HG03066 (cell line): Measurements from ENCODE around the gene LRRC10.
"Not testable (repeated sequence)": the region's sequence is repeated elsewhere in the genome, so short reads cannot be mapped to it uniquely, and the experiment has no call there.

Source experiments
- ATAC-seq: cut with Tn5 transposase; IDR thresholded peaks from one replicate; pipeline ENCODE4 v1.9.1; 2021; ENCODE audit warnings: low read depth; ENCODE audit not compliant: unreplicated experiment

LRRC10 gene

GRCh38 chr12:69620077-69620476 is 9.4 kb upstream of the LRRC10 start:
- no peak for ATAC-seq

DNA sequence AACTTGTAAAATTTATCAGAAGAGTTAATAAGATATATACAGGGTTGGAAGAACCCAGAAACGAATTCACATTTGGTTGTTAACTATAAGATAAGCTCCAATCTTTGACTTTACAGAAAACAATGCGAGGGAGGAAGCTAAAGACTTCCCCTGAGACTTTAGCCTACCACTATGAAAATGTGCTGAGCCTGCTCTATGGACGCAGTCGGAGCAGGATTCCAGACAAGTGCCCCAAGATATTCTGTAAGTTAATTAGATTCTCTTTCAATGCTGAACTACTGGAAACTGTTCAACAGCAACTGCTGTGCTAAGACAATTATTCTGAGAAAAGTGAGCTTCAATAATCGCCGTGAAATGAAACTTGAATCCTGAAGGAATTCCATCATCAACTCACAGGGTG is 8.3 kb upstream of the LRRC10 start:
- no peak for ATAC-seq

DNA sequence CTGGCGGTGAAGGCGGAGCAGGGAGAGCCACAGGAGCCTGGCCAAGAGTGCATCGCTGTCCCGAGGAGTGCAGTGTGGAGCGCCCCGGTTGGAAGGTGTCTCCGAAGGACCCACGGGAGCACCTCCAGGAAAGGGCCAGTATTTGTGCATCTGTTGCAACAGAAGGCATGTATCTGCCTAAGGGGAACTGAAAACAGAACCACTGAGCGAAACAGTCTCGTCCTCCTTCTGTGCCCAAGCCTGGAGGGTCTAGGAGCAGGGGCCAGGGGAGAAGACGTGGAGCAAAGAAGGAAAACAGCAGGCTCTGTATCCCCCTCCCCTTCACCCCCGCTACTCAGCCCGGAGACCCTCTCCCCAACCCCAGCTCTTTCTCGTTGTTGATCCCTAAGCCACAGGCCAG is 5.3 kb upstream of the LRRC10 start:
- no peak for ATAC-seq

DNA sequence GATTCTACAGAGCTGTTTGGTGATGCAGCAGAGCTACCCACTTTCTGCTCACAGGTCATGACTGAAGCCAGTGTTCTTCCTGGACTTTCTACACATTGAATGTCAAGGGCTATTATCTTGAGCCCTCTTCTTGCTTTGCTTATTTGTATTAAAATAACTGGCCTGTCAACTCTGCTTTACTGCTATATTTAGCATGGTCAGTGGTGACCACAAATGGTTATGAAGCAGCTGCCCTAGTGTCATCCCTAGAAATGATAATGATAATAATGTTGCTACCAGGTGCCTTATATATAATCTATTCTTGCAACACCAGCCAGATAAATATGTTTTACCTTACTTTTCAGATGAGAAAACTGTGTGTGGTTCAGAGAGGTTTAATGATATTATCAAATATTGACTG is 2.6 kb upstream of the LRRC10 start:
- ATAC-seq = no peak

DNA sequence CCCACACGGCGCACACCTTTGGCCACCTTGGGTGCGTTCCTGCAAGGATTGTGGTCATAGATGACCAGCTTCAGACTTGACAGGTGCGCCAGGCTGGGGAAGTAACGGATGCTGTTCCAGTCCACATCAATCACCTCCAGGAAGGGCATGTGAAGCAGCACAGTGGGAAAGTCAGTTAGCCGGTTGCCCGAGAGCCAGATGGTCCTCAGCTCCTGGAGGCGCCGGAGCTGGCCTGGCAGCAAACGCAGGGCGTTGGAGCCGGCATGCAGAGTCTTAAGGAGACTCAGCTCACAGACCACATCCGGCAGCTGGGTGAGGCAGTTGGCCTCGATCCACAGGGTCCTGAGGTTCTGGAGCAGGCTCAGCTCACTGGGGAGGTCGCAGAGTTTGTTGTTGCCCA is 581 bp downstream of the LRRC10 start:
- ATAC-seq = no peak

DNA sequence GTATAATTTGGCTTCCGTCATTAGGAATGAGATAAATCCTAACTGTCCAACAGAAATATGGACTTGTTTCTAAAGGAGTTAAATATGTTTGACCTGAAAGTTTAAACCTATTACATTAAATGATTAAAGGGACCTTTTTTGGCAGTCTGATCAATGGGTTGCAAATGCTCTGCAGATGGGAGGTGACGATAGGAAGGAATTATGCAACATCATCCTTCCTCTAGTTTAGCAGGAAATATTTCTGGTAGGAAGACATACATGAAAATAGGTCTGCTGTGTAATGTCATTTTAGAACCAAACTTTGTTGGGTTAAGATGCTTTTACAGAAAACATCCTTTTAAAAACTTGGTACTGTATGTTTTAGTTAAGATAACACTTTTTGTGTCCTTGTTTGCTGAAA is 2.6 kb downstream of the LRRC10 start:
- ATAC-seq = no peak

DNA sequence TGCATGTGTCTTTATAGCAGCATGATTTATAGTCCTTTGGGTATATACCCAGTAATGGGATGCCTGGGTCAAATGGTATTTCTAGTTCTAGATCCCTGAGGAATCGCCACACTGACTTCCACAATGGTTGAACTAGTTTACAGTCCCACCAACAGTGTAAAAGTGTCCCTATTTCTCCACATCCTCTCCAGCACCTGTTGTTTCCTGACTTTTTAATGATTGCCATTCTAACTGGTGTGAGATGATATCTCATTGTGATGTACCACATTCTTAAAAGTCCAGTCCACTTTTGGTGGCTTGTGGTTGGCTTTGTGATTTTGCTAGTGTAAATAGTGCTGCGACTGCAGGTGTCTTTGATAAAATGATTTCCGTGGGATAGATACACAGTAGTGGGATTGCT is 6.4 kb downstream of the LRRC10 start:
- ATAC-seq = not testable (repeated sequence)

- not testable (repeated sequence) for ATAC-seq
These were observed 7.2 kb downstream of the LRRC10 start for GRCh38 chr12:69603556-69603955.

DNA sequence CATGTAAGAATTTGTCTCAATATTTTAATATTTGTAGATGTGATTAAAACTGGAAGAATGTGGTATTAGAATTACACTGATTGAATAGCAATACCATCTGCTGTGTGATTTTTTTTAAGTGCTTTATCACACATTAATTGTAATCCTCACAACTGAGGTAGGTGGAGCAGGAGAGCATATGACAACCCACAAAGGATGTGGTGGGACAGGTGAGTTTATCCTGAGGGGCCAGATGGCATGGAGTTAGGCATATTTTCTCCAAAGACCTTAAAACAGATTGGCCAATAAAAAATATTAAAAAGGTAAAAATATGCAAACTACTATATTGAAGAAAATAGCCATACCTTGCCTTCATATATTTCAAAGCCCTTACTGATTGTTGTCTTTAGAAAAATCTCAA is 7.8 kb downstream of the LRRC10 start:
- ATAC-seq = no peak

DNA sequence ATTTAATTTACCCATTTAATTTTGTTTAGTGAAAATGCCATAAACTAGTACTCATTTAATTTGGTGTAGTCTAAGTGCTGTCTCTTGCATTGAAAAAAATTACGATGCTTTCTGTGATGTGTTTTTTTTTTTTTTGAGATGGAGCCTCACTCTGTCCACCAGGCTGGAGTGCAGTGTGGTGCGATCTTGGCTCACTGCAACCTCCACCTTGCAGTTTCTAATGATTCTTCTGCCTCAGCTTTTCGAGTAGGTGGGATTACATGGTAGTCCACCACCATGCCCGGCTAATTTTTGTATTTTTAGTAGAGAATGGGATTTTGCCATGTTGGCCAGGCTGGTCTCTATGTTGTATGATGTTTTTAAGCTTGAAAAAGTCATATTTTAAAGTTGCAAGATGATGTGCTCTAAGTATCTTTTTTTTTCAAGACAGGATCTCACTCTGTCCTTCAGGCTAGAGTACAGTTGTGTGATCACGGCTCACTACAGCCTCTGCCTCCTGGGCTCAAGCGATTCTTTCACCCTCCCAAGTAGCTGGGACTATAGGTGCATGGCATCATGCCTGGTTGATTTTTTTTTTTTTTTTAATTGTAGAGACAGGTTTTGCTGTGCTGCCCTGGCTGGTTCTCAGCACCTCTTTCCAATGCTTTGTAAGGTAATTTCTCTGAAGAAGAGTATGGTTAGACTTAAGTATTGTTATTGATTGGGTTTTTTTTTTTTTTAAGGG is 8.6 kb downstream of the LRRC10 start:
- no peak for ATAC-seq

- no peak for ATAC-seq
These were observed 9.9 kb downstream of the LRRC10 start for GRCh38 chr12:69600804-69601203.

DNA sequence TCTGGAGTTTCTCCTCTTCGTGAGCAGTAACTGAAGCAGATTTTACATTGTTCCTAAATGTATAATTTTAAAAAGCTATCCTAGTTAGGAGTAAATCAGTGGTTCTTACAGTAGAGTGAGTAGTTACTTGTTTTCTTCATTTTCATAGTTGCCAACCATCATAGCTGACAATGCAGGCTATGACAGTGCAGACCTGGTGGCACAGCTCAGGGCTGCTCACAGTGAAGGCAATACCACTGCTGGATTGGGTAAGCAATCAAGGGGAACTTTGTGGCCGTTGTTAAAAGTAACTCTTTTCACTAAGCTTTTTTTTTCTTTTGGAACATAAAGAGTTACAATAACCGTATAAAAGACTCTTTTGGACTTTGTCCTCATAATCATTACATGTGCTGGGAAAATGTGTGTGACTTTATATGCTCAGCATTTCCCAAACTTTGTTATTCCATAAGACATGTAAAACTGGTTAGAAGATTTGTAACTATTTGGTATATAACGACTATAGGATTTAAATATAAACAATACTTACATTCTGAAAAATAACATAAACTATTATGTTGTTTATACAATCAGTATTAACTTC is 12.4 kb downstream of the LRRC10 start:
- no peak for ATAC-seq

DNA sequence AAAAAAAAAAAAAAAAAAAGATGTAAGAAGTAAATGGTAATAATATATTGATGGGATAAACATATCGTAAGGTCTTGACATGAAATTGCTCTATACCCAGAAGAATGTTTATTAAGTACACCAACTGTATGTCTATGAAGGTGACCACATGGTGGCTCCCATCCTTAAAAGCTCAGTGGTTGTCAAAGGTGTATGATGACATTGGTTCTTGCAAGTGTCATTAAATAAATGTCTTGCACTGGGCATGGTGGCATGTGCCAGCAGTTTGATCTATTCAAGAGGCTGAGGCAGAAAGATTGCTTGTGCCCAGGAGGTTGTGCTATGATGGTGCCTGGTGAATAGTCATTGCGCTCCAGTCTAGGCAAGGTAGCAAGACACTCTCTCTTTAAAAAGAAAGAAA is 15.0 kb downstream of the LRRC10 start:
- ATAC-seq = no peak

- ATAC-seq = no peak
These were observed 21.6 kb downstream of the LRRC10 start for GRCh38 chr12:69589082-69589481.

DNA sequence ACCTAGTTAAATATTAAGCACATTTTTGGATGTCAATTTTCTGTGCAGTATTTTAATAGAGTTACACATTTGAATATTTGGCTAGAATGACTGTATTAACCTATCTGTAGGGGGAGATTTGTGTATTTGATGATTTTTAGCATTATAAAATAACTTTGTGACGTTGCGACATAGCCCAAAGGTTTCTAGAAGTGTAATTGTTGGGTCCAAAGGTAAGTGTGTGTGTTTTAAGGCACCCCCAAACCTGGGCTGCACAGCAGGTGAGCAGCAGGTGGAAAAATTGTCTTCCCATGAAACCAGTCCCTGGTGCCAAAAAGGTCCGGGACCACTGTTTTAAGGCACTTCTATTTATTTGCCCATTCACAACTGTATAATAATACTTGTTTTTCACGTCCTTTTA is 22.2 kb downstream of the LRRC10 start:
- no peak for ATAC-seq

DNA sequence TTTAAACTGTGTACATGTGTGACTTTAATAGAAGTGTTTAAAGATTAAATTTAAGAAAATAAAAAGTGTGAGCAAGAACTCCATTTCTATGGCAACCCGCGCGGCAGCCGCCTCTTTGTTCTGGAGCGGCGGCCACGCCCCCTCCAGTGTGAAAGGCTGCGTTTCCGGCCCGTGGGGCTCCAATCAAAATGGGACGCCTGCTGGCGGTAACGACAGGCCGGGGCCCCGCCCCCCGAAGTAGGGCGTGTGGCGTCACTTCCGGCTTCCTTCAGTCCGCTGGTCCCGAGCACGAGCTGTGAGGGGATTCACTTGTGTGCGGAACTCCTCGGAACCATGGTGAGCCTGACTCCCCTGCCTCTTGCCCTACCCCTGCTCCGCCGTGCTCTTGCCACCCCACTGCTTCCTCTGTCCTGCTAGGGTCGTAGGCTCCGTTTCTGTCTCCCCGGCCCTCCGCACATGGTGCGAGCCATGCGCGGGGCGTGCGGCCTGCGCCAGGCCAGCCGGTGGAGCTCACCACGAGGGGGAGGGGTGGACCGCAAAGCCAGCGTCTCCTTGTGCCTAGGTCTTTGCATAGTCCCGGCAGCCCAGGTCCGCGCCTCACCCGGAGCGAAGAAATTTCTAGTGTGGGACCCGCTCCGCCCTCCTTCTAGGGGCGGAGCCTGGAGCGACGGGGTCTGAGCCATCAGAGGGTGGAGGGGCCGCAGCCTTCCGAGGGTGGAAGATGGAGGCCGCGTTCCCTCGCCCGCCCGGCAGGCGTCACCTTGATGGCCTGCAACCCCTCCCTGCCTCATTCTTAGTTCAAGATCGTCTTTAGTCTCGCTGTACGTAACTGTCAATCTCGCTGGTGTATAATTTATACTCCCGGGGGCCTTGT is 25.3 kb downstream of the LRRC10 start, which contains the start of gene CCT2:
Gene CCT2 (plus strand): TSS at position 271 of the 874 bp plus-strand sequence. CDS start 63 bp downstream, at position 334.
- peak; percentile 97 for ATAC-seq

DNA sequence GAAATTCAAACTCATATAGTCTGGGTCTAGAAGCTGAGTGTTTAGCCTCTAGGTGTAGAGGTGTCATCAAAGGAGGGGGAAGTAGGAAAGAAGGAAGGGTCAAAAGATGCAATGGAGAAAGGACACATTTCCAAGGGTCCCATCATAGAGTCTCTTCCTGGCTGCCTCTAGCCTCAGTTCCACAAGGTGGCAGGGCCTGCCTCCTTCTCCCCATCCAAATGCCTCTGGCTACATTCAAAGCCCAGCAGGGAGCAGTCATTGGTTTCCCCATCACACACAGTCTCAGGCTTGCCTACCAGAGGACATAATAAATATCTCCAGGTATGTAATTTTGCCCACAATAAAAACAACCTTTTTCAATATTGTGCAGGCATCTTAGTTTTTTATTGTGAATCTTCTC is 27.5 kb downstream of the LRRC10 start:
- no peak for ATAC-seq

GRCh38 chr12:69580074-69580473 is 30.6 kb downstream of the LRRC10 start:
- no peak for ATAC-seq

DNA sequence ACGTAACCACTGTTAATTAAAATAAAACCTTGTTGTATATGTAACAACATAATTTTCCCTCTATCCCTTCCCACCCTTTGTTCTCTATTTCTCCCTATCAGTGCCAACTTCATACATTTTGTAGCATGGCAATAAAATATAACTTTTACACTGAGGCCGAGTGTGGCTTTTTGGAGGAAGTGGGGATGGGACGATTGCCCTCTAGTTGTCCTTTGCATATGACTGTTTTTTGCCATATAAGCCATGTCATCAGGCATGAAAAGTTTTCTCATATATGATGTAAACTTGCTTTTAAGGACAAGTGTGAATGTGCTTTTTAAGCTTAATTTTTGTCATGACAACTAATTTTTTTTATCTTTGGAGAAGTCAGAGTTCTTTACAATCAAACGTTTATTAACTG is 31.7 kb downstream of the LRRC10 start:
- no peak for ATAC-seq

GRCh38 chr12:69578283-69578682 is 32.4 kb downstream of the LRRC10 start:
- no peak for ATAC-seq

- no peak for ATAC-seq
These were observed 35.4 kb downstream of the LRRC10 start for GRCh38 chr12:69575346-69575745.
